Bronchial epithelial cell (primary cell): ENCODE data around the gene CCDC61. TPM values are rescaled to one million over a fixed set of nuclear protein-coding genes. Genes with fewer than 3 reads are reported as not detected.
A peak's percentile ranks its signal among the peaks of the same experiment; 100 is the strongest.

Source experiments
- DNase-seq: peaks from one replicate; pipeline ENCODE4 v3.0.0-alpha.2; 2010; ENCODE audit warnings: low read depth
- FAIRE-seq: peaks from 2 replicates; lab custom pipeline; 2011; peaks lifted over from hg19 to GRCh38; lab: Jason Lieb, UNC
- H3K27me3 ChIP-seq: 2 replicates; pipeline ENCODE4 v1.5.1; 2011; ENCODE audit warnings: low read length; ENCODE audit not compliant: control insufficient read depth, insufficient read depth
- H3K36me3 ChIP-seq: 2 replicates; pipeline ENCODE4 v1.5.1; 2011; ENCODE audit warnings: low read length; ENCODE audit not compliant: control insufficient read depth, insufficient read depth
- H3K4me3 ChIP-seq: 2 replicates; pipeline ENCODE4 v1.5.1; 2011; ENCODE audit warnings: mild to moderate bottlenecking, low read depth, low read length, control low read depth
- total RNA-seq: library from RNA; depleted of rRNA; stranded (reverse); fragments of >200 nt; gene quantifications from 2 replicates; pipeline ENCODE4 v1.2.1, GENCODE V29; 2014
- TF ChIP-seq, protein P1 (sequence below): IDR thresholded peaks from 2 replicates; pipeline ENCODE4 v1.5.1; 2011; ENCODE audit warnings: mild to moderate bottlenecking, moderate library complexity, low read length, control low read depth, inconsistent platforms; ENCODE audit not compliant: insufficient read depth, severe bottlenecking

CCDC61 gene, protein sequence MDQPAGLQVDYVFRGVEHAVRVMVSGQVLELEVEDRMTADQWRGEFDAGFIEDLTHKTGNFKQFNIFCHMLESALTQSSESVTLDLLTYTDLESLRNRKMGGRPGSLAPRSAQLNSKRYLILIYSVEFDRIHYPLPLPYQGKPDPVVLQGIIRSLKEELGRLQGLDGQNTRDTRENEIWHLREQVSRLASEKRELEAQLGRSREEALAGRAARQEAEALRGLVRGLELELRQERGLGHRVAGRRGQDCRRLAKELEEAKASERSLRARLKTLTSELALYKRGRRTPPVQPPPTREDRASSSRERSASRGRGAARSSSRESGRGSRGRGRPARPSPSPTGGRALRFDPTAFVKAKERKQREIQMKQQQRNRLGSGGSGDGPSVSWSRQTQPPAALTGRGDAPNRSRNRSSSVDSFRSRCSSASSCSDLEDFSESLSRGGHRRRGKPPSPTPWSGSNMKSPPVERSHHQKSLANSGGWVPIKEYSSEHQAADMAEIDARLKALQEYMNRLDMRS
- total RNA-seq = 10.3 and 12.9 TPM in 2 replicates

DNA sequence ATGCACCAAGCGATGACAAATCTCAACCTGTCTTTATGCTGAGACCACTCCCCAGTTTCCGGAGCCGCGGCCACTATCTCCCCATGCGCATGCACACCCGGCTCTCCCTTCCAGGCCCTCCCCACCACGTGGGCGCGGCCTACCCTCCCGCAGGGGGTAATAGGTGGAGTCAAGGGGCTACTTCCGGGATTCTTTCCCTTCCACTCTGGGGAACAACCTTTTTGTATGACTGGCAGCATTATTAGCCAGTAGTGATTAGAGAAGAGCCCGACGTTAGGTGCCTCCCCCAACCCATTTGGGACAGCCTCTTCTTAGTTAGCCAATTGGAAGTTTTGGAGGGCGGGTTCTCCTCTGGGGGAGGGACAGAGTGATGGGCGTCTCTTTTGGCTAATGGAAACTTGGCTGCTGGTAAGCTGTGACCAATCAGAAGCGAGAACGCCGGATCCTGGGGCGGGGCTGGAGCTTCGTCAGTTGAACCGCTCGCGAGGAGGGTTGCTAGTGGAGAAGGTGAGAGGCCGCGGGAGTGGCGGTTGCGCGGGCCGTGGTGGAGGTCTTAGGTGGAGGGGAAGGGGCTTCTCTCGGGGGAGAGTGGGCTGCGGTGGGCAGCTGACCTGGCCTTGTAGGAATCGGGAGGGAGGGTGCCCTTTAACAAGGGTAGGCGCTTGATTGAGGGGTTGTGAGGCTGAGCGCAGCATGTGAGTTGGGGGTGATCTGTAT lies at the start of gene CCDC61:
TSS of gene CCDC61 (plus strand) at position 470 of the 717 bp plus-strand sequence. CDS start 7,552 bp downstream, outside the sequence.
- FAIRE-seq = peak; percentile 85

DNA sequence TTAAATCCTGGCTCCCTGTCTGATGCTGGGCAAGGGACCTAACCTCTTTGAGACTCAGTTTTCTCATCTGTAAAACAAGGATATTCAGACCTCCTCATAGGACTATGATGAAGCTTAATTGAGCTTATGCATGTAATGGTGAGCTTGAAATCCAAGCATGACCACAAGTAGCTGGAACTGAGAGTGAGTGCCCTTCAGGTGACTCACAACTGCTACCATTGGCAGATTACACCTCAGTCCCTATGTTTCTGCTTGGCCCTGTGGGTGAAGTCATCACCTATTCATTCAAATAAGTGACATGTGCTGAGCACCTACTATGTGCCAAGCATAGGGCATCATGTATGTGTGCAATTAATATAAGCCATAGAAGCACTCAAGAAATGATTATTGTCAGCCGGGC lies 47.3 kb upstream of the CCDC61 start:
- FAIRE-seq = peak; percentile 32
- TF ChIP-seq, protein P1, sequence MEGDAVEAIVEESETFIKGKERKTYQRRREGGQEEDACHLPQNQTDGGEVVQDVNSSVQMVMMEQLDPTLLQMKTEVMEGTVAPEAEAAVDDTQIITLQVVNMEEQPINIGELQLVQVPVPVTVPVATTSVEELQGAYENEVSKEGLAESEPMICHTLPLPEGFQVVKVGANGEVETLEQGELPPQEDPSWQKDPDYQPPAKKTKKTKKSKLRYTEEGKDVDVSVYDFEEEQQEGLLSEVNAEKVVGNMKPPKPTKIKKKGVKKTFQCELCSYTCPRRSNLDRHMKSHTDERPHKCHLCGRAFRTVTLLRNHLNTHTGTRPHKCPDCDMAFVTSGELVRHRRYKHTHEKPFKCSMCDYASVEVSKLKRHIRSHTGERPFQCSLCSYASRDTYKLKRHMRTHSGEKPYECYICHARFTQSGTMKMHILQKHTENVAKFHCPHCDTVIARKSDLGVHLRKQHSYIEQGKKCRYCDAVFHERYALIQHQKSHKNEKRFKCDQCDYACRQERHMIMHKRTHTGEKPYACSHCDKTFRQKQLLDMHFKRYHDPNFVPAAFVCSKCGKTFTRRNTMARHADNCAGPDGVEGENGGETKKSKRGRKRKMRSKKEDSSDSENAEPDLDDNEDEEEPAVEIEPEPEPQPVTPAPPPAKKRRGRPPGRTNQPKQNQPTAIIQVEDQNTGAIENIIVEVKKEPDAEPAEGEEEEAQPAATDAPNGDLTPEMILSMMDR = no peak
- DNase-seq = peak; percentile 60
- Histone ChIP-seq H3K27me3 (no peaks in the 10 kb centered on the region), H3K4me3 (no peak overlapping the region), H3K36me3 (no peaks in the 10 kb centered on the region)

More for the DNA sequence above, at the start of gene CCDC61:
- TF ChIP-seq, protein P1 = no peak
- no peaks in the 10 kb centered on the region for H3K27me3 ChIP-seq
- H3K36me3 ChIP-seq = peaks cover 5% of the 10 kb centered on the region
- peak within 1 kb of the TSS; percentile 76 for H3K4me3 ChIP-seq
- peak; percentile 98 for DNase-seq

DNA sequence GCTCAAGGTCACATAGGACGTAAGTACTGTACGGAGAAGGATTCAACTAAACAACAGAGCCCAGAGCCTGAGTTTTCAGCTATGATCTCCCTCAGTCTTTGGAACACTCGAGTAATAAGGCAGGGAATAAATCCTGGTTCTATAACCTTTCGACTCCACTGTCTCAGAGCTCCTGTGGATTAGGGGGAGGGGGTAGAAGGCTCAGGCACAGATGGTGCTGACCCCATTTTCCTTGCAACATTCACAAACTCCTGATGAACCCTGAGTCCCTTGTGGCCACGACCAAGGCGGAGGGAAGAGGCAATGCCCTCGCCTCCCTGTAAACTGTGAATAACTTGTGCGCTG lies 43.0 kb upstream of the CCDC61 start:
- Histone ChIP-seq H3K36me3 (no peaks in the 10 kb centered on the region), H3K4me3 (no peak overlapping the region), H3K27me3 (no peaks in the 10 kb centered on the region)
- DNase-seq (no peak), FAIRE-seq (no peak)
- TF ChIP-seq, protein P1 = no peak

DNA sequence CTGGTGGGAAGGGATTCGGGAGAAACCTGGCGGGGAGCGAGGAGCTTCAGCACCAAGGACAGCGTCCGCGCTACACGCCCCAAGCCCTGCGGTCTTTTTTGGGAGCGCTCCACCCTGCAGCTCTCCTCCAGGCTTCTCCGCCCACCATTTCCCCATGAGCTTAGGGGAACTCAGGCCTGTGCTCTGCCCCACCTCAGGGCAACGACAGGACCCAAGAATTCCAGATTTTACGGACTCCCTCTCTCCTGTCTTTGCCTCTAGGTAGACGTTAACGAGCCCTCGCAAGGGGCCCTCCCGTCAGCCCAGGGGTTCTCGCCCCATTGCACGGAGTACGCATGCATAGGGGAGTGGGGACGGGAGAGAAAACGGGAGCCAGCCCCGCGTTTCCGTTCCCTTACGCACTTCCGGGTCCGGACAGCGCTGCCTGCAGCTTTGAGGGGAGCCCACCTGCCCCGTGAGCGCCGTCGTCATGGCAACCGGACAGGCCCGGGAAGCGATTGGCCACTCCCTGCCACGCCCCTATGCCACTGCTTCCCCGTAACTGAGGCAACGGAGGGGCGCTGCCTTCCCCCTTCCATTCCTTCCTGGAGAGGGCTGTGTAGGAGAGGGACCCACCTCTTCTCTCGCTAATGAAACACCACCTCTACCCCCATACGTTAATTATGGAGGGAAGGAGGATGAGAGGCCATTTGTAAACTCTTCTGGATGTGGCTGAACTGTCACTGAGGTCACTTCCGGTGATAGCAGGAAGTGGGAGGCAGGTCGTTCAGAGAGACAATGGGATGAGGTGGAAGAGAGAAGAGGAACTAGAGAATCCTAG lies 42.4 kb upstream of the CCDC61 start:
- H3K36me3 ChIP-seq = no peaks in the 10 kb centered on the region
- no peak for FAIRE-seq
- TF ChIP-seq, protein P1 = no peak
- H3K4me3 ChIP-seq = no peak overlapping the region
- peak; percentile 25 for DNase-seq
- no peaks in the 10 kb centered on the region for H3K27me3 ChIP-seq

DNA sequence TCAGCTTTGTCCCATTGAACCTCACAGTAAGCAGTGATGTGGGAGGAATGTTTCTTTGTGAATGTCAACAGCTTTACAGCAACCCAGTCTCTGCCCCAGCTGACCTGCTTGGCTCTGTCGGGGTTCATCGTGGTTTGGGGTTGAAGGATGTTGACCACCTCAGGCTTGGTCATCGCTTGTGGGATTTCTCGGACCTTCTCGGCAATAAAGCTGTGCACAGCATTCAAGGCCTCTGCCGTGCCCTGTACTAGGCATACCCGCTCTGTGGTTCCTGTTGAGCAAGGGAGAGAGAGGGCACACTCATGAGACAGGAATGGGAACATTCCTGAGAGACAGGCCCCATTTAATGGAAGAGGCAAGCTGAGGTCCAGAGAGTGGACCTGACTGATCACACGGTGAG lies 41.6 kb upstream of the CCDC61 start:
- FAIRE-seq (no peak), DNase-seq (peak; percentile 8)
- H3K4me3 ChIP-seq = no peak overlapping the region
- TF ChIP-seq, protein P1 = no peak
- H3K36me3 ChIP-seq = no peaks in the 10 kb centered on the region
- H3K27me3 ChIP-seq = no peaks in the 10 kb centered on the region
